Progenitor cell of endocrine pancreas (in vitro differentiated cells): ENCODE data around the gene APOM. TPM values are rescaled to one million over a fixed set of nuclear protein-coding genes. Genes with fewer than 3 reads are reported as not detected.

Source experiments
- DNase-seq: peaks from one replicate; pipeline ENCODE4 v3.0.0; 2021; ENCODE audit warnings: low spot score; ENCODE audit not compliant: unreplicated experiment
- H3K27ac Mint-ChIP-seq: 2 replicates; pipeline ENCODE4 v1.8.0; 2021; ENCODE audit warnings: mild to moderate bottlenecking, moderate library complexity, mixed read lengths
- H3K27me3 Mint-ChIP-seq: 2 replicates; pipeline ENCODE4 v1.8.0; 2021; ENCODE audit warnings: mixed read lengths
- H3K36me3 Mint-ChIP-seq: 2 replicates; pipeline ENCODE4 v1.8.0; 2022; ENCODE audit warnings: mixed read lengths; ENCODE audit not compliant: insufficient read depth
- H3K4me1 Mint-ChIP-seq: 2 replicates; pipeline ENCODE4 v1.8.0; 2021; ENCODE audit warnings: low read depth, mixed read lengths
- H3K4me3 Mint-ChIP-seq: 2 replicates; pipeline ENCODE4 v1.8.0; 2021; ENCODE audit warnings: low read depth, mild to moderate bottlenecking, moderate library complexity, mixed read lengths
- H3K9me3 Mint-ChIP-seq: 2 replicates; pipeline ENCODE4 v1.8.0; 2021; ENCODE audit warnings: low read depth, mixed read lengths
- CTCF ChIP-seq: fragments of 200-600 bp; sonication (generic); IDR thresholded peaks from one replicate; pipeline ENCODE4 v1.5.0; 2021; ENCODE audit warnings: antibody characterized with exemption, mild to moderate bottlenecking; ENCODE audit not compliant: unreplicated experiment
- total RNA-seq: library from RNA; stranded (reverse); gene quantifications from 2 replicates; pipeline ENCODE4 v1.2.1, GENCODE V29; 2021

The APOM gene
- total RNA-seq, 1 donor from 2014 or later: 7.1 TPM

- H3K27ac Mint-ChIP-seq: peak overlapping the region; percentile 96
- H3K9me3 Mint-ChIP-seq: no peaks in the 10 kb centered on the region
- DNase-seq: no peak
- H3K36me3 Mint-ChIP-seq: peaks cover 28% of the 10 kb centered on the region
- no peaks in the 10 kb centered on the region for H3K27me3 Mint-ChIP-seq
- H3K4me3 Mint-ChIP-seq: no peak overlapping the region
- peak; percentile 44 for TF ChIP-seq CTCF
- peaks cover 11% of the 10 kb centered on the region for H3K4me1 Mint-ChIP-seq
Measured at GRCh38 chr6:31689249-31690110, 33.8 kb downstream of the APOM start.

- DNase-seq: no peak
- TF ChIP-seq CTCF: no peak
- H3K36me3 Mint-ChIP-seq: peaks cover 27% of the 10 kb centered on the region
Measured at GRCh38 chr6:31690231-31691077, 34.8 kb downstream of the APOM start.

GRCh38 chr6:31691078-31691463 is 35.4 kb downstream of the APOM start:
- H3K9me3 Mint-ChIP-seq: no peaks in the 10 kb centered on the region
- peaks cover 11% of the 10 kb centered on the region for H3K4me1 Mint-ChIP-seq
- H3K36me3 Mint-ChIP-seq: peaks cover 25% of the 10 kb centered on the region
- no peak overlapping the region for H3K4me3 Mint-ChIP-seq
- no peaks in the 10 kb centered on the region for H3K27me3 Mint-ChIP-seq
- DNase-seq: no peak
- peak overlapping the region; percentile 96 for H3K27ac Mint-ChIP-seq
- TF ChIP-seq CTCF: no peak

More at GRCh38 chr6:31690231-31691077, 34.8 kb downstream of the APOM start:
- H3K4me1 Mint-ChIP-seq: peaks cover 11% of the 10 kb centered on the region
- H3K9me3 Mint-ChIP-seq: no peaks in the 10 kb centered on the region
- H3K27me3 Mint-ChIP-seq: no peaks in the 10 kb centered on the region
- H3K27ac Mint-ChIP-seq: peak overlapping the region; percentile 96
- no peak overlapping the region for H3K4me3 Mint-ChIP-seq

- H3K9me3 Mint-ChIP-seq: no peaks in the 10 kb centered on the region
- H3K4me3 Mint-ChIP-seq: no peak overlapping the region
- H3K27ac Mint-ChIP-seq: peak overlapping the region; percentile 67
- H3K4me1 Mint-ChIP-seq: peaks cover 11% of the 10 kb centered on the region
- DNase-seq: no peak
- TF ChIP-seq CTCF: no peak
- H3K36me3 Mint-ChIP-seq: peaks cover 22% of the 10 kb centered on the region
- H3K27me3 Mint-ChIP-seq: no peaks in the 10 kb centered on the region
Measured at GRCh38 chr6:31691564-31692108, 35.9 kb downstream of the APOM start.

- Mint-ChIP-seq H3K4me3 (no peak overlapping the region), H3K27ac (no peak overlapping the region), H3K27me3 (no peaks in the 10 kb centered on the region), H3K9me3 (no peaks in the 10 kb centered on the region), H3K4me1 (peaks cover 12% of the 10 kb centered on the region), H3K36me3 (peaks cover 24% of the 10 kb centered on the region)
- no peak for DNase-seq
- TF ChIP-seq CTCF: no peak
Measured at GRCh38 chr6:31692353-31692752, 36.7 kb downstream of the APOM start.
